GM18868 (cell line): Measurements from ENCODE around the gene RHPN2.
"Not testable (repeated sequence)": the region's sequence is repeated elsewhere in the genome, so short reads cannot be mapped to it uniquely, and the experiment has no call there.

Experiments
- ATAC-seq: cut with Tn5 transposase; IDR thresholded peaks from one replicate; pipeline ENCODE4 v1.9.1; 2021; ENCODE audit warnings: mild to moderate bottlenecking, moderate library complexity; ENCODE audit not compliant: unreplicated experiment

The RHPN2 gene

GRCh38 chr19:33032218-33032781, 32.4 kb downstream of the RHPN2 start:
- ATAC-seq = no peak

GRCh38 chr19:33029746-33030303, 34.9 kb downstream of the RHPN2 start:
- no peak for ATAC-seq

GRCh38 chr19:33026602-33027001, 38.1 kb downstream of the RHPN2 start:
- not testable (repeated sequence) for ATAC-seq

GRCh38 chr19:33025468-33026238, 39.0 kb downstream of the RHPN2 start:
- ATAC-seq = not testable (repeated sequence)

GRCh38 chr19:33024398-33024797, 40.3 kb downstream of the RHPN2 start:
- ATAC-seq = no peak

GRCh38 chr19:33022472-33023116, 42.1 kb downstream of the RHPN2 start:
- ATAC-seq = no peak

GRCh38 chr19:33010891-33011290, 53.8 kb downstream of the RHPN2 start:
- ATAC-seq = not testable (repeated sequence)

GRCh38 chr19:33008738-33009137, 56.0 kb downstream of the RHPN2 start:
- no peak for ATAC-seq

GRCh38 chr19:33005440-33005839, 59.2 kb downstream of the RHPN2 start:
- no peak for ATAC-seq

GRCh38 chr19:33003424-33004024, 61.2 kb downstream of the RHPN2 start:
- ATAC-seq = not testable (repeated sequence)

GRCh38 chr19:33002126-33002865, 62.4 kb downstream of the RHPN2 start:
- ATAC-seq = not testable (repeated sequence)

- no peak for ATAC-seq
Observed at GRCh38 chr19:33000910-33001309, 63.8 kb downstream of the RHPN2 start.

- no peak for ATAC-seq
Observed at GRCh38 chr19:33000510-33000909, 64.2 kb downstream of the RHPN2 start.

- ATAC-seq = no peak
Observed at GRCh38 chr19:32998722-32999121, 66.0 kb downstream of the RHPN2 start.

- no peak for ATAC-seq
Observed at GRCh38 chr19:32997716-32998355, 66.9 kb downstream of the RHPN2 start.

GRCh38 chr19:32997061-32997464, 67.6 kb downstream of the RHPN2 start:
- not testable (repeated sequence) for ATAC-seq

- ATAC-seq = not testable (repeated sequence)
Observed at GRCh38 chr19:32995966-32996365, 68.7 kb downstream of the RHPN2 start.

- no peak for ATAC-seq
Observed at GRCh38 chr19:32988724-32989123, 76.0 kb downstream of the RHPN2 start.

- ATAC-seq = not testable (repeated sequence)
Observed at GRCh38 chr19:32988254-32988653, 76.4 kb downstream of the RHPN2 start.

GRCh38 chr19:32982488-32982887, 82.2 kb downstream of the RHPN2 start:
- ATAC-seq = not testable (repeated sequence)
